GM12878 (cell line): ENCODE results near the gene NPB. TPM values are rescaled to one million over a fixed set of nuclear protein-coding genes. Genes with fewer than 3 reads are reported as not detected.
A peak's percentile ranks its signal among the peaks of the same experiment; 100 is the strongest.

ENCODE experiments used
- BCLAF1 ChIP-seq: fragments of 450-650 bp; IDR thresholded peaks from 2 replicates; pipeline ENCODE4 v1.6.1; 2017; ENCODE audit warnings: antibody characterized with exemption, mild to moderate bottlenecking, moderate library complexity
- EP300 ChIP-seq, 2 experiments: fragments of 150-350 bp in 1 of 2; IDR thresholded peaks; 2 replicates each; pipeline ENCODE4 v1.6.1; 2011 to 2012; ENCODE audit warnings: low read depth in 2 of 2, low read length in 2 of 2, borderline replicate concordance in 1 of 2, improper control_type of control experiment in 1 of 2, inconsistent platforms in 1 of 2; ENCODE audit not compliant: control insufficient read depth in 1 of 2
- ESRRA ChIP-seq: IDR thresholded peaks from 2 replicates; pipeline ENCODE4 v1.6.1; 2012; ENCODE audit warnings: mild to moderate bottlenecking, low read length, improper control_type of control experiment
- JUNB ChIP-seq: IDR thresholded peaks from 2 replicates; pipeline ENCODE4 v1.6.1; 2016; ENCODE audit warnings: antibody characterized with exemption, mild to moderate bottlenecking
- KLF5 ChIP-seq: fragments of 450-650 bp; IDR thresholded peaks from 2 replicates; pipeline ENCODE4 v1.6.1; 2014; ENCODE audit warnings: mild to moderate bottlenecking; ENCODE audit not compliant: partially characterized antibody
- MEF2B ChIP-seq: fragments of 450-650 bp; IDR thresholded peaks from 2 replicates; pipeline ENCODE4 v1.6.1; 2018; ENCODE audit warnings: mild to moderate bottlenecking, moderate library complexity; ENCODE audit not compliant: partially characterized antibody, poor library complexity, severe bottlenecking
- MTA2 ChIP-seq: fragments of 450-650 bp; IDR thresholded peaks from 2 replicates; pipeline ENCODE4 v1.6.1; 2016; ENCODE audit warnings: low read depth, mild to moderate bottlenecking, moderate library complexity
- NFXL1 ChIP-seq: fragments of 450-650 bp; IDR thresholded peaks from 2 replicates; pipeline ENCODE4 v1.6.1; 2017; ENCODE audit warnings: antibody characterized with exemption, mild to moderate bottlenecking, borderline replicate concordance
- NFYA ChIP-seq: IDR thresholded peaks from 2 replicates; pipeline ENCODE4 v1.6.1; 2011; ENCODE audit warnings: low read depth, mild to moderate bottlenecking, low read length, improper control_type of control experiment, borderline replicate concordance
- SMARCA5 ChIP-seq: fragments of 450-650 bp; IDR thresholded peaks from 2 replicates; pipeline ENCODE4 v1.6.1; 2017; ENCODE audit warnings: mild to moderate bottlenecking
- TCF12 ChIP-seq: IDR thresholded peaks from 2 replicates; pipeline ENCODE4 v1.6.1; 2011; ENCODE audit warnings: low read depth, mild to moderate bottlenecking, low read length
- WRNIP1 ChIP-seq: IDR thresholded peaks from 2 replicates; pipeline ENCODE4 v1.6.1; 2011; ENCODE audit warnings: low read depth, low read length, improper control_type of control experiment, borderline replicate concordance
- YBX1 ChIP-seq: fragments of 450-650 bp; IDR thresholded peaks from 2 replicates; pipeline ENCODE4 v1.6.1; 2016; ENCODE audit warnings: antibody characterized with exemption
- YY1 ChIP-seq: IDR thresholded peaks from 2 replicates; pipeline ENCODE4 v1.6.1; 2011; ENCODE audit warnings: low read depth, mild to moderate bottlenecking, low read length
- ZBED1 ChIP-seq: IDR thresholded peaks from 2 replicates; pipeline ENCODE4 v1.6.1; 2016; ENCODE audit warnings: borderline replicate concordance
- ZNF207 ChIP-seq: fragments of 450-650 bp; IDR thresholded peaks from 2 replicates; pipeline ENCODE4 v1.6.1; 2014; ENCODE audit warnings: antibody characterized with exemption, mild to moderate bottlenecking, borderline replicate concordance
- ZNF217 ChIP-seq: fragments of 450-650 bp; IDR thresholded peaks from 2 replicates; pipeline ENCODE4 v1.6.1; 2017; ENCODE audit warnings: antibody characterized with exemption, mild to moderate bottlenecking
- polyA plus RNA-seq, 11 experiments: library from polyadenylated mRNA; depleted of rRNA in 4 of 11; unstranded in 6 of 11; stranded (reverse) in 5 of 11; fragments of >200 nt; fragmentation: Nextera tagmentation in 4 of 11; fragmentation: Illumina TruSeq in 1 of 11; extraction: Ambion mirVana in 4 of 11; extraction: Trizol in 1 of 11; gene quantifications; 1 replicate in 1 of 11; 2 replicates in 10 of 11; pipeline versions ENCODE4 v1.2.1 to v1.2.3, GENCODE V29; 2011 to 2016; ENCODE audit warnings: inconsistent platforms in 2 of 11, missing spikeins in 2 of 11, low read depth in 1 of 11
- total RNA-seq, 4 experiments: library from RNA; depleted of rRNA in 3 of 4; stranded (reverse); fragments of >200 nt in 3 of 4; fragmentation: Illumina TruSeq in 1 of 4; extraction: Trizol in 1 of 4; gene quantifications; 2 replicates each; pipeline versions ENCODE4 v1.2.1 to v1.2.3, GENCODE V29; 2013 to 2021
- TF ChIP-seq, protein P1 (sequence below): fragments of 450-650 bp; formaldehyde crosslinking; IDR thresholded peaks from 2 replicates; pipeline ENCODE4 v1.4.0; 2020; ENCODE audit warnings: mild to moderate bottlenecking, moderate library complexity
- TF ChIP-seq, protein P2 (sequence below): IDR thresholded peaks from 2 replicates; pipeline ENCODE4 v1.6.1; 2011; ENCODE audit warnings: mild to moderate bottlenecking, low read depth, low read length, moderate library complexity; ENCODE audit not compliant: insufficient replicate concordance
- TF ChIP-seq, protein P3 (sequence below): fragments of 450-650 bp; IDR thresholded peaks from 2 replicates; pipeline ENCODE4 v1.6.1; 2017; ENCODE audit warnings: mild to moderate bottlenecking

NPB gene
- total and polyA plus RNA-seq, 10 of the 15 experiments (the other 5 are each of a cell fraction or from before 2014, with no cell fraction given), result 0.03 to 0.40 (median 0.15) TPM; not detected in 2

- TF ChIP-seq, protein P1, sequence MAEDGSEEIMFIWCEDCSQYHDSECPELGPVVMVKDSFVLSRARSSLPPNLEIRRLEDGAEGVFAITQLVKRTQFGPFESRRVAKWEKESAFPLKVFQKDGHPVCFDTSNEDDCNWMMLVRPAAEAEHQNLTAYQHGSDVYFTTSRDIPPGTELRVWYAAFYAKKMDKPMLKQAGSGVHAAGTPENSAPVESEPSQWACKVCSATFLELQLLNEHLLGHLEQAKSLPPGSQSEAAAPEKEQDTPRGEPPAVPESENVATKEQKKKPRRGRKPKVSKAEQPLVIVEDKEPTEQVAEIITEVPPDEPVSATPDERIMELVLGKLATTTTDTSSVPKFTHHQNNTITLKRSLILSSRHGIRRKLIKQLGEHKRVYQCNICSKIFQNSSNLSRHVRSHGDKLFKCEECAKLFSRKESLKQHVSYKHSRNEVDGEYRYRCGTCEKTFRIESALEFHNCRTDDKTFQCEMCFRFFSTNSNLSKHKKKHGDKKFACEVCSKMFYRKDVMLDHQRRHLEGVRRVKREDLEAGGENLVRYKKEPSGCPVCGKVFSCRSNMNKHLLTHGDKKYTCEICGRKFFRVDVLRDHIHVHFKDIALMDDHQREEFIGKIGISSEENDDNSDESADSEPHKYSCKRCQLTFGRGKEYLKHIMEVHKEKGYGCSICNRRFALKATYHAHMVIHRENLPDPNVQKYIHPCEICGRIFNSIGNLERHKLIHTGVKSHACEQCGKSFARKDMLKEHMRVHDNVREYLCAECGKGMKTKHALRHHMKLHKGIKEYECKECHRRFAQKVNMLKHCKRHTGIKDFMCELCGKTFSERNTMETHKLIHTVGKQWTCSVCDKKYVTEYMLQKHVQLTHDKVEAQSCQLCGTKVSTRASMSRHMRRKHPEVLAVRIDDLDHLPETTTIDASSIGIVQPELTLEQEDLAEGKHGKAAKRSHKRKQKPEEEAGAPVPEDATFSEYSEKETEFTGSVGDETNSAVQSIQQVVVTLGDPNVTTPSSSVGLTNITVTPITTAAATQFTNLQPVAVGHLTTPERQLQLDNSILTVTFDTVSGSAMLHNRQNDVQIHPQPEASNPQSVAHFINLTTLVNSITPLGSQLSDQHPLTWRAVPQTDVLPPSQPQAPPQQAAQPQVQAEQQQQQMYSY (CRISPR knock-in tag), result no peak
- TF ChIP-seq BCLAF1 (no peak), TCF12 (no peak), EP300 (IDR thresholded peaks at IDR 0.05; ENCODE audit: borderline replicate concordance in 1 of 2, control insufficient read depth in 1 of 2, low read depth in 2 of 2, low read length in 2 of 2) (no peak), JUNB (no peak), ZBED1 (no peak), SMARCA5 (0 out of 2 replicates have a peak, but pooled peaks have one; percentile 57), ZNF207 (no peak), NFXL1 (no peak), KLF5 (peak; percentile 7), ESRRA (no peak), MEF2B (no peak), WRNIP1 (no peak), YY1 (0 out of 2 replicates have a peak, but pooled peaks have one; percentile 45), NFYA (no peak), ZNF217 (no peak), YBX1 (no peak), MTA2 (no peak)
- TF ChIP-seq, protein P2, sequence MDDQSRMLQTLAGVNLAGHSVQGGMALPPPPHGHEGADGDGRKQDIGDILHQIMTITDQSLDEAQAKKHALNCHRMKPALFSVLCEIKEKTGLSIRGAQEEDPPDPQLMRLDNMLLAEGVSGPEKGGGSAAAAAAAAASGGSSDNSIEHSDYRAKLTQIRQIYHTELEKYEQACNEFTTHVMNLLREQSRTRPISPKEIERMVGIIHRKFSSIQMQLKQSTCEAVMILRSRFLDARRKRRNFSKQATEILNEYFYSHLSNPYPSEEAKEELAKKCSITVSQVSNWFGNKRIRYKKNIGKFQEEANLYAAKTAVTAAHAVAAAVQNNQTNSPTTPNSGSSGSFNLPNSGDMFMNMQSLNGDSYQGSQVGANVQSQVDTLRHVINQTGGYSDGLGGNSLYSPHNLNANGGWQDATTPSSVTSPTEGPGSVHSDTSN, result no peak
- TF ChIP-seq, protein P3, sequence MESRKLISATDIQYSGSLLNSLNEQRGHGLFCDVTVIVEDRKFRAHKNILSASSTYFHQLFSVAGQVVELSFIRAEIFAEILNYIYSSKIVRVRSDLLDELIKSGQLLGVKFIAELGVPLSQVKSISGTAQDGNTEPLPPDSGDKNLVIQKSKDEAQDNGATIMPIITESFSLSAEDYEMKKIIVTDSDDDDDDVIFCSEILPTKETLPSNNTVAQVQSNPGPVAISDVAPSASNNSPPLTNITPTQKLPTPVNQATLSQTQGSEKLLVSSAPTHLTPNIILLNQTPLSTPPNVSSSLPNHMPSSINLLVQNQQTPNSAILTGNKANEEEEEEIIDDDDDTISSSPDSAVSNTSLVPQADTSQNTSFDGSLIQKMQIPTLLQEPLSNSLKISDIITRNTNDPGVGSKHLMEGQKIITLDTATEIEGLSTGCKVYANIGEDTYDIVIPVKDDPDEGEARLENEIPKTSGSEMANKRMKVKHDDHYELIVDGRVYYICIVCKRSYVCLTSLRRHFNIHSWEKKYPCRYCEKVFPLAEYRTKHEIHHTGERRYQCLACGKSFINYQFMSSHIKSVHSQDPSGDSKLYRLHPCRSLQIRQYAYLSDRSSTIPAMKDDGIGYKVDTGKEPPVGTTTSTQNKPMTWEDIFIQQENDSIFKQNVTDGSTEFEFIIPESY, result no peak
These were observed 32.6 kb upstream of the NPB start (continued) for GRCh38 chr17:81869221-81870130.
